GM12878 (cell line): ENCODE measurements around the gene PDGFA. TPM values are rescaled to one million over a fixed set of nuclear protein-coding genes. Genes with fewer than 3 reads are reported as not detected.

Source experiments
- ATAC-seq: fragments of 200-7000 bp; cut with Tn5 transposase; 3 replicates; pipeline ENCODE4 v1.9.1; 2020; ENCODE audit warnings: mild to moderate bottlenecking, moderate library complexity
- BruUV-seq: library from RNA; stranded (reverse); fragments of 400-500 nt; replicated peaks from 2 replicates; lab custom pipeline; 2021; lab: Mats Ljungman, UMichigan
- CTCF ChIA-PET: fragments of 300-600 bp; sonication (Branson Sonifier 250); formaldehyde crosslinking; extraction: SDS; loops from one replicate; lab custom pipeline; 2021; ENCODE audit warnings: inconsistent platforms; lab: Yijun Ruan, JAX
- POLR2A ChIA-PET: fragments of 350-600 bp; formaldehyde crosslinking; extraction: SDS; loops from one replicate; lab custom pipeline; 2021; ENCODE audit warnings: inconsistent platforms; lab: Charles Lee
- RAD21 ChIA-PET: fragments of 300-600 bp; sonication (Branson Sonifier 250); formaldehyde crosslinking; loops from one replicate; lab custom pipeline; 2023; ENCODE audit warnings: antibody characterized with exemption; ENCODE audit not compliant: unreplicated experiment; lab: Charles Lee
- SMC1A ChIA-PET: fragments of 300-600 bp; sonication (Branson Sonifier 250); formaldehyde crosslinking; loops from one replicate; lab custom pipeline; 2023; ENCODE audit not compliant: unreplicated experiment, uncharacterized antibody; lab: Charles Lee
- DNase-seq: peaks from one replicate; pipeline ENCODE4 v3.0.0-alpha.2; 2011; ENCODE audit warnings: low read depth, low spot score
- FAIRE-seq: peaks from 3 replicates; lab custom pipeline; 2011; peaks lifted over from hg19 to GRCh38; lab: Jason Lieb, UNC
- H2AFZ ChIP-seq: 2 replicates; pipeline ENCODE4 v1.6.0; 2011; ENCODE audit warnings: low read depth, low read length, control low read depth; ENCODE audit not compliant: control insufficient read depth
- H3K27ac ChIP-seq: 2 replicates; pipeline ENCODE4 v1.5.1; 2011; ENCODE audit warnings: control low read depth; ENCODE audit not compliant: control insufficient read depth, insufficient read depth
- H3K27me3 ChIP-seq, 2 experiments: replicated peaks in 1 of 2; 2 replicates each; pipeline versions ENCODE4 v1.6.0 to v1.6.1; 2011; ENCODE audit warnings: low read length in 1 of 2; ENCODE audit not compliant: control insufficient read depth in 2 of 2, insufficient read depth in 2 of 2
- H3K36me3 ChIP-seq, 2 experiments: 2 replicates each; pipeline ENCODE4 v1.5.1; 2011; ENCODE audit warnings: low read length in 1 of 2; ENCODE audit not compliant: control insufficient read depth in 2 of 2, insufficient read depth in 2 of 2
- H3K4me1 ChIP-seq: 2 replicates; pipeline ENCODE4 v1.6.1; 2011; ENCODE audit warnings: mild to moderate bottlenecking, low read length, moderate library complexity, mixed read lengths; ENCODE audit not compliant: control insufficient read depth, insufficient read depth
- H3K4me2 ChIP-seq: 2 replicates; pipeline ENCODE4 v1.6.0; 2011; ENCODE audit warnings: control low read depth; ENCODE audit not compliant: control insufficient read depth, insufficient read depth
- H3K4me3 ChIP-seq: fragments of 200-600 bp; sonication (generic); 2 replicates; pipeline ENCODE4 v1.5.1; 2016
- H3K79me2 ChIP-seq: 2 replicates; pipeline ENCODE4 v1.6.0; 2011; ENCODE audit warnings: low read length; ENCODE audit not compliant: control insufficient read depth, insufficient read depth
- H3K9ac ChIP-seq: 2 replicates; pipeline ENCODE4 v1.8.0; 2011; ENCODE audit warnings: low read length, control low read depth, mixed read lengths; ENCODE audit not compliant: control insufficient read depth, insufficient read depth
- H3K9me3 ChIP-seq: replicated peaks from 3 replicates; pipeline ENCODE4 v1.5.1; 2011; ENCODE audit warnings: mild to moderate bottlenecking, low read length; ENCODE audit not compliant: control insufficient read depth, insufficient read depth
- H4K20me1 ChIP-seq: 2 replicates; pipeline ENCODE4 v1.6.0; 2011; ENCODE audit not compliant: control insufficient read depth, insufficient read depth
- ASH2L ChIP-seq: fragments of 300-600, 200-600 bp; sonication (generic); IDR thresholded peaks from 2 replicates; pipeline ENCODE4 v1.6.1; 2017; ENCODE audit warnings: low read depth, mild to moderate bottlenecking, borderline replicate concordance
- ATF3 ChIP-seq: IDR thresholded peaks from 2 replicates; pipeline ENCODE4 v1.6.1; 2011; ENCODE audit warnings: low read depth, mild to moderate bottlenecking, low read length, moderate library complexity, borderline replicate concordance; ENCODE audit errors: extremely low read depth
- BMI1 ChIP-seq: fragments of 450-650 bp; IDR thresholded peaks from 2 replicates; pipeline ENCODE4 v1.6.1; 2016; ENCODE audit warnings: mild to moderate bottlenecking, moderate library complexity, borderline replicate concordance
- GATAD2B ChIP-seq: fragments of 450-650 bp; conservative IDR thresholded peaks from 2 replicates; pipeline ENCODE4 v1.6.1; 2017; ENCODE audit warnings: low read depth, mild to moderate bottlenecking, moderate library complexity
- MEF2A ChIP-seq: IDR thresholded peaks from 2 replicates; pipeline ENCODE4 v1.6.1; 2011; ENCODE audit warnings: low read depth, mild to moderate bottlenecking, low read length, moderate library complexity; ENCODE audit not compliant: insufficient read depth
- MTA2 ChIP-seq: fragments of 450-650 bp; IDR thresholded peaks from 2 replicates; pipeline ENCODE4 v1.6.1; 2016; ENCODE audit warnings: low read depth, mild to moderate bottlenecking, moderate library complexity
- NFYB ChIP-seq: IDR thresholded peaks from 2 replicates; pipeline ENCODE4 v1.6.1; 2011; ENCODE audit warnings: low read depth, mild to moderate bottlenecking, low read length, improper control_type of control experiment, moderate library complexity; ENCODE audit not compliant: insufficient read depth
- NRF1 ChIP-seq: conservative IDR thresholded peaks from 2 replicates; pipeline ENCODE4 v1.6.1; 2011; ENCODE audit warnings: mild to moderate bottlenecking, low read depth, low read length, improper control_type of control experiment
- ZBTB4 ChIP-seq: fragments of 450-650 bp; formaldehyde crosslinking; IDR thresholded peaks from 2 replicates; pipeline ENCODE4 v1.4.0; 2022; ENCODE audit warnings: mild to moderate bottlenecking, moderate library complexity
- ZNF622 ChIP-seq: fragments of 450-650 bp; IDR thresholded peaks from 2 replicates; pipeline ENCODE4 v1.6.1; 2017; ENCODE audit warnings: mild to moderate bottlenecking, inconsistent platforms
- WGBS: methylation state at CpG from one replicate; pipeline ENCODE4 v1.1.6; 2016; ENCODE audit warnings: low lambda C conversion rate; ENCODE audit not compliant: insufficient replicate concordance, insufficient coverage; ENCODE audit errors: missing lambda C conversion rate; 5-methylcytosine and 5-hydroxymethylcytosine counted together
- in situ Hi-C: fragments of 300-500 bp; cut with MboI; formaldehyde crosslinking; loops from 9 replicates; pipeline ENCODE4 v1.14.3; 2018; ENCODE audit warnings: mixed read lengths
- intact Hi-C: fragments of 100-400 bp; cut with micrococcal nuclease; formaldehyde crosslinking; loops from one replicate; pipeline ENCODE4 v1.14.2; 2022; ENCODE audit not compliant: unreplicated experiment
- polyA plus RNA-seq, 11 experiments: library from polyadenylated mRNA; depleted of rRNA in 4 of 11; unstranded in 6 of 11; stranded (reverse) in 5 of 11; fragments of >200 nt; fragmentation: Nextera tagmentation in 4 of 11; fragmentation: Illumina TruSeq in 1 of 11; extraction: Ambion mirVana in 4 of 11; extraction: Trizol in 1 of 11; gene quantifications; 1 replicate in 1 of 11; 2 replicates in 10 of 11; pipeline versions ENCODE4 v1.2.1 to v1.2.3, GENCODE V29; 2011 to 2016; ENCODE audit warnings: inconsistent platforms in 2 of 11, missing spikeins in 2 of 11, low read depth in 1 of 11
- total RNA-seq, 4 experiments: library from RNA; depleted of rRNA in 3 of 4; stranded (reverse); fragments of >200 nt in 3 of 4; fragmentation: Illumina TruSeq in 1 of 4; extraction: Trizol in 1 of 4; gene quantifications; 2 replicates each; pipeline versions ENCODE4 v1.2.1 to v1.2.3, GENCODE V29; 2013 to 2021
- TF ChIP-seq, protein P1 (sequence below): fragments of 450-650 bp; IDR thresholded peaks from 2 replicates; pipeline ENCODE4 v1.6.1; 2017; ENCODE audit warnings: mild to moderate bottlenecking, low read depth, inconsistent platforms; ENCODE audit not compliant: poor library complexity, severe bottlenecking

The PDGFA gene
- total and polyA plus RNA-seq, 10 of the 15 experiments (the other 5 are each of a cell fraction or from before 2014, with no cell fraction given): 2.5 to 10.0 (median 5.6) TPM

DNA sequence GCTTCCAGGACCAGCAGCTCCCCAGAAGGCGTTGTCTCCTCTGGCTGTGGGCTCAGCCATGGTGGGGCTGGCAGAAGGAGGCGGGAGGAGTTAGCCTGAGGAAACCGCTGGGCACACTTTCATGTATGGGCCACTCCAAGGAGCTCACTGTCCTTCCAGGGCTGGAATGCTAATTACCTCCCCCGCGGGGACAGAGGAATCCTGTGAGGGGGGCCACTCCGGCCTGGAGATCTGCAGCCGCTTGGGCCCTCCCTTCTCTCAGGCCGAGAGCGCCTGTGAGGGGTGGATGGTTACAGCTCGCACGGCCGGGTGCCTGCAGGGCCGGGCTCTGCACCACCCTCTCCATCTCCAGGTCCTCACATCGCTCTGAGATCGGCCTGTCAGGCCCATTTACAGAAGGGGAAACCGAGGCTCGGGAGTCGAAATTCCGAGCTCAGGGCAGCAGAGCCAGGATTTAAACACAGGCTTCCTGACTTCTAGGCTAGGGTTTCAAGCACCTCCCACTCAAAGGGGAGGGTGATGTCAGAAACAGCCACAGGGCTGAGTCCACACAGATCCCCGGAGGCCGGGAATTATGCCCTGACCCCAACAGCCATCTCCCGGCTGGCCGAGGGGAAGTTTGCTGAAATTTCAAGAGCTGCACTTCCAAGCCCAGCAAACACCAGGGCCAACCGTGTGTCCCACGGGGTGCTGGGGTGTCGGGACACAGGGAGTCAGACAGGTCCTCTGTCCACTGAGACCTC is 59.1 kb downstream of the PDGFA start:
- H3K4me2 ChIP-seq: no peak overlapping the region
- H3K9me3 ChIP-seq: no peaks in the 10 kb centered on the region; the same call in 2 of the 3 replicates
- WGBS: 75% methylated on average over 22 of the region's 26 CpGs
- CTCF ChIA-PET: interaction anchor here (1.0 kb wide), 1 partner anchor 9 kb away, joined by 3 read pairs; no protein-coding TSS in a partner anchor
- in situ Hi-C loops (no loop called here), intact Hi-C loops (no loop called here)
- no peaks in the 10 kb centered on the region for H3K36me3 ChIP-seq
- H3K4me1 ChIP-seq: no peaks in the 10 kb centered on the region
- H3K4me3 ChIP-seq: no peak overlapping the region
- no peaks in the 10 kb centered on the region for H4K20me1 ChIP-seq
- SMC1A ChIA-PET: no interaction called here
- H3K27me3 ChIP-seq: no peaks in the 10 kb centered on the region
- POLR2A ChIA-PET: no interaction called here
- ATAC-seq: no peak
- RAD21 ChIA-PET: no interaction called here
- no peaks in the 10 kb centered on the region for H3K79me2 ChIP-seq
- no peak for DNase-seq
- H3K27ac ChIP-seq: no peak overlapping the region
- BruUV-seq: no TSS peak
- H3K9ac ChIP-seq: no peak overlapping the region
- H2AFZ ChIP-seq: no peak overlapping the region
- no peak for FAIRE-seq
- TF ChIP-seq ZNF622: no peak
- no peak for TF ChIP-seq NRF1
- no peak for TF ChIP-seq MEF2A
- TF ChIP-seq MTA2: no peak
- no peak for TF ChIP-seq ZBTB4
- TF ChIP-seq, protein P1, sequence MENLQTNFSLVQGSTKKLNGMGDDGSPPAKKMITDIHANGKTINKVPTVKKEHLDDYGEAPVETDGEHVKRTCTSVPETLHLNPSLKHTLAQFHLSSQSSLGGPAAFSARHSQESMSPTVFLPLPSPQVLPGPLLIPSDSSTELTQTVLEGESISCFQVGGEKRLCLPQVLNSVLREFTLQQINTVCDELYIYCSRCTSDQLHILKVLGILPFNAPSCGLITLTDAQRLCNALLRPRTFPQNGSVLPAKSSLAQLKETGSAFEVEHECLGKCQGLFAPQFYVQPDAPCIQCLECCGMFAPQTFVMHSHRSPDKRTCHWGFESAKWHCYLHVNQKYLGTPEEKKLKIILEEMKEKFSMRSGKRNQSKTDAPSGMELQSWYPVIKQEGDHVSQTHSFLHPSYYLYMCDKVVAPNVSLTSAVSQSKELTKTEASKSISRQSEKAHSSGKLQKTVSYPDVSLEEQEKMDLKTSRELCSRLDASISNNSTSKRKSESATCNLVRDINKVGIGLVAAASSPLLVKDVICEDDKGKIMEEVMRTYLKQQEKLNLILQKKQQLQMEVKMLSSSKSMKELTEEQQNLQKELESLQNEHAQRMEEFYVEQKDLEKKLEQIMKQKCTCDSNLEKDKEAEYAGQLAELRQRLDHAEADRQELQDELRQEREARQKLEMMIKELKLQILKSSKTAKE: no peak
- TF ChIP-seq ATF3: no peak
- no peak for TF ChIP-seq ASH2L
- no peak for TF ChIP-seq BMI1
- TF ChIP-seq GATAD2B: no peak
- TF ChIP-seq NFYB: no peak
